D721Med (cell line): ENCODE results near the gene KIF2A.

ENCODE experiments used
- DNase-seq: peaks from one replicate; pipeline ENCODE4 v3.0.0; 2011; ENCODE audit warnings: low spot score; ENCODE audit not compliant: insufficient read length
- FAIRE-seq: peaks from 2 replicates; lab custom pipeline; 2011; peaks lifted over from hg19 to GRCh38; lab: Jason Lieb, UNC
- TF ChIP-seq, protein P1 (sequence below): IDR thresholded peaks from 2 replicates; pipeline ENCODE4 v1.5.1; 2012; ENCODE audit warnings: mild to moderate bottlenecking, control low read depth; ENCODE audit not compliant: insufficient read depth; ENCODE audit errors: missing control alignments

KIF2A gene

DNA sequence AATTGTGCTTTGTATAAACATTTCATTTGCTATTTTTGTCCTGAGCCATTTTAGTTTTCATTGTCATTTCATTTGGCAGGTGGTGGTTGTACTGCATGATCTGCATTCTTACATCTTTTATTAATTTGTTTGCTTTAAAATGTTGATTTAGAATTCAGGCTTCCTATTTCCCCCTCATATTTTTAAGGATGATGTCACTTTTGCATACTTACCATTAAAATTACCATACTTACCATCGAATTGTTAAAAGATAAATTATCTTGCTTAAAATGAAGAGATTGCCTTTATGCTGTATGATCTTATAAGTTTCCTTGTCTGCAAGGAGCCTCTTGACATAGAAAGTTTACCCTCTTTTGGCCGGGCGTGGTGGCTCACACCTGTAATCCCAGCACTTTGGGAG, 66.6 kb downstream of the KIF2A start:
- TF ChIP-seq, protein P1, sequence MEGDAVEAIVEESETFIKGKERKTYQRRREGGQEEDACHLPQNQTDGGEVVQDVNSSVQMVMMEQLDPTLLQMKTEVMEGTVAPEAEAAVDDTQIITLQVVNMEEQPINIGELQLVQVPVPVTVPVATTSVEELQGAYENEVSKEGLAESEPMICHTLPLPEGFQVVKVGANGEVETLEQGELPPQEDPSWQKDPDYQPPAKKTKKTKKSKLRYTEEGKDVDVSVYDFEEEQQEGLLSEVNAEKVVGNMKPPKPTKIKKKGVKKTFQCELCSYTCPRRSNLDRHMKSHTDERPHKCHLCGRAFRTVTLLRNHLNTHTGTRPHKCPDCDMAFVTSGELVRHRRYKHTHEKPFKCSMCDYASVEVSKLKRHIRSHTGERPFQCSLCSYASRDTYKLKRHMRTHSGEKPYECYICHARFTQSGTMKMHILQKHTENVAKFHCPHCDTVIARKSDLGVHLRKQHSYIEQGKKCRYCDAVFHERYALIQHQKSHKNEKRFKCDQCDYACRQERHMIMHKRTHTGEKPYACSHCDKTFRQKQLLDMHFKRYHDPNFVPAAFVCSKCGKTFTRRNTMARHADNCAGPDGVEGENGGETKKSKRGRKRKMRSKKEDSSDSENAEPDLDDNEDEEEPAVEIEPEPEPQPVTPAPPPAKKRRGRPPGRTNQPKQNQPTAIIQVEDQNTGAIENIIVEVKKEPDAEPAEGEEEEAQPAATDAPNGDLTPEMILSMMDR, result no peak
- FAIRE-seq (no peak), DNase-seq (no peak)

DNA sequence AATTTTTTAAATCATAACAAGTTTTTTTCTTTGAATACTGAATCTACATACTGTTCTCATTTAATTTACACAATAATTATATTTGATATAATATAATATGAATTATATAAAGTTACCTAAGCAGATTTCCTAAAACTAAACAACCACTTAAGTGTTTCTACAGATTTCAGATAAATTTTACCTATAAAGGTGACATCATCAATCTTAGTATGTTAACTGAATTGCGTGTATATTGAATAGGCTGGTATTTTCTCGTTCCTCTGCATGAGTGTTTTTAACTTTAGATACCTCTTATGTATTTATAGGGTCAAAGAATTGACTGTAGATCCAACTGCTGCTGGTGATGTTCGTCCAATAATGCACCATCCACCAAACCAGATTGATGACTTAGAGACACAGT, 67.4 kb downstream of the KIF2A start:
- DNase-seq, result no peak
- TF ChIP-seq, protein P1, result no peak
- FAIRE-seq, result no peak

DNA sequence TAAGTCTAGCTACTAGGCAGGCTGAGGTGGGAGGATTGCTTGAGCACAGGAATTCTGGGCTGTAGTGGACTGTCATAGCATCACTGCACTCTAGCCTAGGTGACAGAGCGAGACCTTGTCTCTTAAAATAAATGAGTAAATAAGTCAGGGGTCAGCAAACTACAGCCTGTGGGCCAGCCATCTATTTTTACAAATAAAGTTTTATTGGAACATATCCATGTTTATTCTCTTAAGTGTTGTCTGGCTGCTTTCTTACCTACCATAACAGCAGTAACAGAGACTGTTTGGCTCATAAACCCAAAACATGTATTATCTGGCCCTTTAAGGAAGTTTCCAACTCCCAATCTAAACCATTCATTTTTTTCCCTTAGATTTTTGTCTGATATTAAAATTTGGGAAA, 68.1 kb downstream of the KIF2A start:
- no peak for FAIRE-seq
- no peak for DNase-seq
- TF ChIP-seq, protein P1, result no peak

DNA sequence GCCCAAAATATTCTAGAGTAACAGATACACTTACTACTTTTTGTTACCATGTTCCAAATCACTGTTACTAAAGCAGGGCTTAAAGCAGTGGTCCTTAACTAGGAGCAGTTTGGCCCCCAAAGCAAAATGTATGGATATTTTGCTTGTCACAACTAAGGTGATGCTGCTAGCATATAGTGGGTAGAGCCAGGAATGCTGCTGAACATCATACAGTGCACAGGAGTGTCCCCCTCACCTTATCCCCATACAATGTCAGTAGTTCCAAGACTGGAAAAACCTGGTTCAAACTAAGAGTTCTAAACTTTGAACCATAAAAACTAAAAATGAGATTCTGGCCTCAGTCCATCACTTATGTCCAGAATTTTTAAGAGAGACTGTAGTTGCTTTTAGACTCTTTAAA, 69.6 kb downstream of the KIF2A start:
- TF ChIP-seq, protein P1, result no peak
- DNase-seq (no peak), FAIRE-seq (no peak)

DNA sequence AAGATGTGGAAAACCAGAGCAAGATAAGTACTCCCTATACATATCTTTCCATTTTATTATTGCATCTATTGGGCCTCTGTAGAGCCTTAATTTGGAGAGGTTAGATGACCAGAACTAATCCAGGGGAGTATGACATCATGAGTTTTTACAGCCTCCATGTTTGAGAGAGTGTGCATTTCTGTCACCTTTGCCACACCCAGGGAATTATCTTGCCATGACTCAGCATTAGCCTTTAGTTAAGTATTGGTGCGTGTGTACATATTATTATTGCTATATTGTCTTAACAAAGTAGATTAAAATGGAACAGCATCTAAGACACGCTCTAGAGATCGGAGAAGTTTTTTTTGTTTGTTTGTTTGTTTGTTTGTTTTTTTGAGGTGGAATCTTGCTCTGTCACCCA, 70.1 kb downstream of the KIF2A start:
- FAIRE-seq (no peak), DNase-seq (no peak)
- TF ChIP-seq, protein P1, result no peak

DNA sequence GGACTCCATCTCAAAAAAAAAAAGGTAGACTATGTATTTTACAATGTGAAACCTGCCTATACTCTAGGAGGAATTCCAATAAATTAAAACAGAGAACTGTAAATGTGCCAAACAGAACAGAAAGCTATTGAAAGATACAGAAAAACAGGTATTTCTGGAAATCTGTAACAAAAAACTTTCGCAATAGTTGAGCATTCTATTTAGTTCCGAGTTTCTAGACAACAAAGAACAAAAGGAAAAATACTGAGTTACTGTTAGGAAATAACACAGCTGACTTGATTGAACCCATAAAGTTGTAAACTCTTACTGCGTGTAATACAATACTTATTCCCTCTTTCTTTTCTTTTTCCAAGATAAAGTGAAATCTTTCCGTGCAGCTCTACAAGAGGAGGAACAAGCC, 79.1 kb downstream of the KIF2A start:
- FAIRE-seq, result no peak
- no peak for DNase-seq
- TF ChIP-seq, protein P1, result no peak

DNA sequence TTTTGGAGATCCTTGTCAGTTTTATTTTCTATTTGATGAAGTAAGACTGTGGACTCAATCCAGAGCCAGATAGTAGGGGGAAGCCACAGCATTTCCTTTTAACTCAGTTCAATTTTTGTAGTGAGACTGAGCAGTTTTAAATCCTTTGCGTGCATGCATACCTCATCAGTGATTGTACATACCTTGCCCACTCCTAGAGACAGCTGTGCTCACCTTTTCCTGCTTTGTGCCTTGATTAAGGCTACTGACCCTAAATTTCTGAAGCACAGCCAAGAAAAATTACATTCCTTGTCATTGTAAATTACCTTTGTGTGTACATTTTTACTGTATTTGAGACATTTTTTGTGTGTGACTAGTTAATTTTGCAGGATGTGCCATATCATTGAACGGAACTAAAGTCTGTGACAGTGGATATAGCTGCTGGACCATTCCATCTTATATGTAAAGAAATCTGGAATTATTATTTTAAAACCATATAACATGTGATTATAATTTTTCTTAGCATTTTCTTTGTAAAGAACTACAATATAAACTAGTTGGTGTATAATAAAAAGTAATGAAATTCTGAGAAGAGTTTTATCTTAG, 79.9 kb downstream of the KIF2A start:
- TF ChIP-seq, protein P1, result no peak
- DNase-seq (no peak), FAIRE-seq (no peak)
